ENCODE results near the gene ZNF333.

Gene ZNF333

GRCh38 chr19:14672188-14672872, 17.5 kb upstream of the ZNF333 start:
- H3K4me3 ChIP-seq (ENCODE audit: low read depth, low read length) = no peak overlapping the region
- peak; percentile 90 for DNase-seq (ENCODE audit: low read depth)
- no peak for TF ChIP-seq CTCF (IDR thresholded peaks at IDR 0.05; ENCODE audit: low read depth, low read length)
- no peak for TF ChIP-seq POLR2A (IDR thresholded peaks at IDR 0.05; ENCODE audit: extremely low read depth, insufficient read length)
- TF ChIP-seq MYC (IDR thresholded peaks at IDR 0.05; ENCODE audit: low read depth, low read length) = no peak
- TF ChIP-seq MAX (IDR thresholded peaks at IDR 0.05; ENCODE audit: low read depth, low read length) = no peak

- DNase-seq (ENCODE audit: low read depth) = no peak
- TF ChIP-seq CTCF (IDR thresholded peaks at IDR 0.05; ENCODE audit: low read depth, low read length) (no peak), MYC (IDR thresholded peaks at IDR 0.05; ENCODE audit: low read depth, low read length) (no peak), POLR2A (IDR thresholded peaks at IDR 0.05; ENCODE audit: extremely low read depth, insufficient read length) (no peak), MAX (IDR thresholded peaks at IDR 0.05; ENCODE audit: low read depth, low read length) (no peak)
- H3K4me3 ChIP-seq (ENCODE audit: low read depth, low read length) = no peak overlapping the region
Measured at GRCh38 chr19:14673088-14673487, 16.8 kb upstream of the ZNF333 start.

- DNase-seq (ENCODE audit: low read depth) = peak; percentile 91
- TF ChIP-seq MYC (IDR thresholded peaks at IDR 0.05; ENCODE audit: low read depth, low read length) (no peak), MAX (IDR thresholded peaks at IDR 0.05; ENCODE audit: low read depth, low read length) (peak; percentile 71; the same call in 1 of the 2 replicates)
- no peak within 1 kb of the TSS for H3K4me3 ChIP-seq (ENCODE audit: low read depth, low read length)
Measured at GRCh38 chr19:14674764-14675163, 15.1 kb upstream of the ZNF333 start, which contains the start of gene ADGRE3. Gene ADGRE3 (minus strand): TSS chr19:14674844. CDS start chr19:14674770, 74 bp downstream.

GRCh38 chr19:14676762-14677161, 13.1 kb upstream of the ZNF333 start:
- TF ChIP-seq CTCF (IDR thresholded peaks at IDR 0.05; ENCODE audit: low read depth, low read length) (no peak), POLR2A (IDR thresholded peaks at IDR 0.05; ENCODE audit: extremely low read depth, insufficient read length) (no peak), MAX (IDR thresholded peaks at IDR 0.05; ENCODE audit: low read depth, low read length) (no peak), MYC (IDR thresholded peaks at IDR 0.05; ENCODE audit: low read depth, low read length) (no peak)
- H3K4me3 ChIP-seq (ENCODE audit: low read depth, low read length) = no peak overlapping the region
- no peak for DNase-seq (ENCODE audit: low read depth)

- TF ChIP-seq POLR2A (IDR thresholded peaks at IDR 0.05; ENCODE audit: extremely low read depth, insufficient read length) (no peak), CTCF (IDR thresholded peaks at IDR 0.05; ENCODE audit: low read depth, low read length) (no peak), MYC (IDR thresholded peaks at IDR 0.05; ENCODE audit: low read depth, low read length) (no peak), MAX (IDR thresholded peaks at IDR 0.05; ENCODE audit: low read depth, low read length) (no peak)
- no peak for DNase-seq (ENCODE audit: low read depth)
- H3K4me3 ChIP-seq (ENCODE audit: low read depth, low read length) = no peak overlapping the region
Measured at GRCh38 chr19:14677464-14677863, 12.4 kb upstream of the ZNF333 start.

- TF ChIP-seq POLR2A (IDR thresholded peaks at IDR 0.05; ENCODE audit: extremely low read depth, insufficient read length) (no peak), MYC (IDR thresholded peaks at IDR 0.05; ENCODE audit: low read depth, low read length) (no peak), MAX (IDR thresholded peaks at IDR 0.05; ENCODE audit: low read depth, low read length) (no peak), CTCF (IDR thresholded peaks at IDR 0.05; ENCODE audit: low read depth, low read length) (no peak)
- no peak overlapping the region for H3K4me3 ChIP-seq (ENCODE audit: low read depth, low read length)
- no peak for DNase-seq (ENCODE audit: low read depth)
Measured at GRCh38 chr19:14678199-14678598, 11.6 kb upstream of the ZNF333 start.

Data from NB4 (cell line).